Measurements from ENCODE around the gene ELMO2.

DNA sequence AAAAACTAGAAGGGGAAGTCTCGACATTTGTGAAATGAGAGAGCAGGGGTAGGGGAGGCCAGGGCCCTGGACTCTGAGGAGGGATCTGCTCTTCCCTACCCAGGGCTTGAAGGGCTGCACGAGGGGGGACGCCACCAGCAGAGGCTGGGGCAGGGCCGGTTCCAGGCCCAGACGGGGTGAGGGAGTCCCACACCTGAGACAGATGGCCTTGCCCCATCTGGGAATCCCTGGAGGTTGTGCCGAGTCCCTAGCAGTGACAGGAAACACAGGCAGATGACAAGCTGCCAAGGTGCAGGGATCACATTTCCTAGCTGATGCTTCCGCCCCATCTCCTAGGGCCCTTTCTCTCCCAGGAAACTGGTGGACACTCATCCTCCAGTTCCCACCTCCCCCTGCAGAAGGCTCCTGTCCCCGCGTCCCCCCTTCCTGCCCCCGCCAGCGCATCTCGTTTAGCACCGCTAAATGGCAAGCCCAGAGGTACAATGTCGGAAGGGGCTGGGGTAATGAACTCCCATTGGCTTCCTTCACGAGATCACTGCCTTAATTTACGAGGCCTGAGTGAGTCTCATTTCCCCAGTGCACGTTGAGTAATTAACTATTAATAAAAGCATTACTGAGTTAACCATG, 63.0 kb downstream of the ELMO2 start:
- TF ChIP-seq, protein P1, sequence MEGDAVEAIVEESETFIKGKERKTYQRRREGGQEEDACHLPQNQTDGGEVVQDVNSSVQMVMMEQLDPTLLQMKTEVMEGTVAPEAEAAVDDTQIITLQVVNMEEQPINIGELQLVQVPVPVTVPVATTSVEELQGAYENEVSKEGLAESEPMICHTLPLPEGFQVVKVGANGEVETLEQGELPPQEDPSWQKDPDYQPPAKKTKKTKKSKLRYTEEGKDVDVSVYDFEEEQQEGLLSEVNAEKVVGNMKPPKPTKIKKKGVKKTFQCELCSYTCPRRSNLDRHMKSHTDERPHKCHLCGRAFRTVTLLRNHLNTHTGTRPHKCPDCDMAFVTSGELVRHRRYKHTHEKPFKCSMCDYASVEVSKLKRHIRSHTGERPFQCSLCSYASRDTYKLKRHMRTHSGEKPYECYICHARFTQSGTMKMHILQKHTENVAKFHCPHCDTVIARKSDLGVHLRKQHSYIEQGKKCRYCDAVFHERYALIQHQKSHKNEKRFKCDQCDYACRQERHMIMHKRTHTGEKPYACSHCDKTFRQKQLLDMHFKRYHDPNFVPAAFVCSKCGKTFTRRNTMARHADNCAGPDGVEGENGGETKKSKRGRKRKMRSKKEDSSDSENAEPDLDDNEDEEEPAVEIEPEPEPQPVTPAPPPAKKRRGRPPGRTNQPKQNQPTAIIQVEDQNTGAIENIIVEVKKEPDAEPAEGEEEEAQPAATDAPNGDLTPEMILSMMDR (IDR thresholded peaks at IDR 0.05; ENCODE audit: low read length): no peak
- no peak for TF ChIP-seq EZH2 (IDR thresholded peaks at IDR 0.05; ENCODE audit: borderline replicate concordance, low read length)
